GM12878 (cell line): ENCODE measurements around the gene SLC35F6.

Experiments used
- FOXM1 ChIP-seq: IDR thresholded peaks from 2 replicates; pipeline ENCODE4 v1.6.1; 2012; ENCODE audit warnings: low read depth, mild to moderate bottlenecking, inconsistent platforms, low read length, moderate library complexity
- SIN3A ChIP-seq: IDR thresholded peaks from 2 replicates; pipeline ENCODE4 v1.6.1; 2012; ENCODE audit warnings: low read depth, low read length, improper control_type of control experiment
- TF ChIP-seq, protein P1 (sequence below): IDR thresholded peaks from 2 replicates; pipeline ENCODE4 v1.6.1; 2011; ENCODE audit warnings: borderline replicate concordance, low read depth, mild to moderate bottlenecking, moderate library complexity, low read length; ENCODE audit not compliant: insufficient read depth, poor library complexity, severe bottlenecking
- TF ChIP-seq, protein P2 (sequence below), 3 experiments: IDR thresholded peaks in 2 of 3; conservative IDR thresholded peaks in 1 of 3; 2 replicates each; pipeline ENCODE4 v1.5.1; 2011; ENCODE audit warnings: low read depth in 3 of 3, low read length in 3 of 3, mild to moderate bottlenecking in 3 of 3, control low read depth in 2 of 3, moderate library complexity in 2 of 3, inconsistent platforms in 1 of 3, mixed read lengths in 1 of 3; ENCODE audit not compliant: control insufficient read depth in 2 of 3, insufficient read depth in 1 of 3; ENCODE audit errors: extremely low read depth in 1 of 3
- TF ChIP-seq, protein P3 (sequence below): fragments of 450-650 bp; IDR thresholded peaks from 2 replicates; pipeline ENCODE4 v1.6.1; 2018; ENCODE audit warnings: borderline replicate concordance, mild to moderate bottlenecking; ENCODE audit not compliant: partially characterized antibody

- TF ChIP-seq, protein P1, sequence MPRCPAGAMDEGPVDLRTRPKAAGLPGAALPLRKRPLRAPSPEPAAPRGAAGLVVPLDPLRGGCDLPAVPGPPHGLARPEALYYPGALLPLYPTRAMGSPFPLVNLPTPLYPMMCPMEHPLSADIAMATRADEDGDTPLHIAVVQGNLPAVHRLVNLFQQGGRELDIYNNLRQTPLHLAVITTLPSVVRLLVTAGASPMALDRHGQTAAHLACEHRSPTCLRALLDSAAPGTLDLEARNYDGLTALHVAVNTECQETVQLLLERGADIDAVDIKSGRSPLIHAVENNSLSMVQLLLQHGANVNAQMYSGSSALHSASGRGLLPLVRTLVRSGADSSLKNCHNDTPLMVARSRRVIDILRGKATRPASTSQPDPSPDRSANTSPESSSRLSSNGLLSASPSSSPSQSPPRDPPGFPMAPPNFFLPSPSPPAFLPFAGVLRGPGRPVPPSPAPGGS = no peak
- TF ChIP-seq SIN3A = no peak
- TF ChIP-seq, protein P2, sequence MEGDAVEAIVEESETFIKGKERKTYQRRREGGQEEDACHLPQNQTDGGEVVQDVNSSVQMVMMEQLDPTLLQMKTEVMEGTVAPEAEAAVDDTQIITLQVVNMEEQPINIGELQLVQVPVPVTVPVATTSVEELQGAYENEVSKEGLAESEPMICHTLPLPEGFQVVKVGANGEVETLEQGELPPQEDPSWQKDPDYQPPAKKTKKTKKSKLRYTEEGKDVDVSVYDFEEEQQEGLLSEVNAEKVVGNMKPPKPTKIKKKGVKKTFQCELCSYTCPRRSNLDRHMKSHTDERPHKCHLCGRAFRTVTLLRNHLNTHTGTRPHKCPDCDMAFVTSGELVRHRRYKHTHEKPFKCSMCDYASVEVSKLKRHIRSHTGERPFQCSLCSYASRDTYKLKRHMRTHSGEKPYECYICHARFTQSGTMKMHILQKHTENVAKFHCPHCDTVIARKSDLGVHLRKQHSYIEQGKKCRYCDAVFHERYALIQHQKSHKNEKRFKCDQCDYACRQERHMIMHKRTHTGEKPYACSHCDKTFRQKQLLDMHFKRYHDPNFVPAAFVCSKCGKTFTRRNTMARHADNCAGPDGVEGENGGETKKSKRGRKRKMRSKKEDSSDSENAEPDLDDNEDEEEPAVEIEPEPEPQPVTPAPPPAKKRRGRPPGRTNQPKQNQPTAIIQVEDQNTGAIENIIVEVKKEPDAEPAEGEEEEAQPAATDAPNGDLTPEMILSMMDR (IDR thresholded peaks at IDR 0.05 in 2 of 3, conservative IDR thresholded peaks at IDR 0.05 in 1 of 3; ENCODE audit: control insufficient read depth in 2 of 3, extremely low read depth in 1 of 3, insufficient read depth in 1 of 3, low read depth in 3 of 3, low read length in 3 of 3) = no peak
- no peak for TF ChIP-seq FOXM1
- TF ChIP-seq, protein P3, sequence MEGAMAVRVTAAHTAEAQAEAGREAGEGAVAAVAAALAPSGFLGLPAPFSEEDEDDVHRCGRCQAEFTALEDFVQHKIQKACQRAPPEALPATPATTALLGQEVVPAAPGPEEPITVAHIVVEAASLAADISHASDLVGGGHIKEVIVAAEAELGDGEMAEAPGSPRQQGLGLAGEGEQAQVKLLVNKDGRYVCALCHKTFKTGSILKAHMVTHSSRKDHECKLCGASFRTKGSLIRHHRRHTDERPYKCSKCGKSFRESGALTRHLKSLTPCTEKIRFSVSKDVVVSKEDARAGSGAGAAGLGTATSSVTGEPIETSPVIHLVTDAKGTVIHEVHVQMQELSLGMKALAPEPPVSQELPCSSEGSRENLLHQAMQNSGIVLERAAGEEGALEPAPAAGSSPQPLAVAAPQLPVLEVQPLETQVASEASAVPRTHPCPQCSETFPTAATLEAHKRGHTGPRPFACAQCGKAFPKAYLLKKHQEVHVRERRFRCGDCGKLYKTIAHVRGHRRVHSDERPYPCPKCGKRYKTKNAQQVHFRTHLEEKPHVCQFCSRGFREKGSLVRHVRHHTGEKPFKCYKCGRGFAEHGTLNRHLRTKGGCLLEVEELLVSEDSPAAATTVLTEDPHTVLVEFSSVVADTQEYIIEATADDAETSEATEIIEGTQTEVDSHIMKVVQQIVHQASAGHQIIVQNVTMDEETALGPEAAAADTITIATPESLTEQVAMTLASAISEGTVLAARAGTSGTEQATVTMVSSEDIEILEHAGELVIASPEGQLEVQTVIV = no peak
These were observed 12.2 kb downstream of the SLC35F6 start for GRCh38 chr2:26776195-26776800.
